ENCODE results near the gene PXDC1. TPM values are rescaled to one million over a fixed set of nuclear protein-coding genes. Genes with fewer than 3 reads are reported as not detected.

PXDC1 gene
- total and polyA plus RNA-seq, 7 donors: 9.8 to 32.0 (median 22.5) TPM

DNA sequence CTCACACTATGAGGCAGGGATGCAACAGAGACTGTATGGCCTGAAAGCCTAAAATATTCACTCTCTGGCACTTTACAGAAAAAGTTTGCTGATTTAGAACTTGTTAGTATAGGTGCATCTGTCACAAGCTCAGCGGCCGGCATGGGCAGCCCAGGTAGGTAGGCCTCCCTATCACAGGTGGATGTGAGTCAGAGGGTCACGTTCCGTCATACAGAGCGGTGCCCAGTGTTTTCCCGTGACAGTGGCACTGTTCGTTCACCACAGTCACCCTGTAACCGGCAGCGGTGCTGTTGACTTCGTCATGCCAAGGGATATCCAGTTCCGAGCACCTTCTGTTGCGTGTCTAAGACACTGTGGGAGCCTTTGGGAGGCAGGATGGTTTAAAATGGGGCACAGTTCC is 32.9 kb upstream of the PXDC1 start:
- H3K9me3 ChIP-seq: no peaks in the 10 kb centered on the region
- no peak for DNase-seq
- TF ChIP-seq, protein P1, sequence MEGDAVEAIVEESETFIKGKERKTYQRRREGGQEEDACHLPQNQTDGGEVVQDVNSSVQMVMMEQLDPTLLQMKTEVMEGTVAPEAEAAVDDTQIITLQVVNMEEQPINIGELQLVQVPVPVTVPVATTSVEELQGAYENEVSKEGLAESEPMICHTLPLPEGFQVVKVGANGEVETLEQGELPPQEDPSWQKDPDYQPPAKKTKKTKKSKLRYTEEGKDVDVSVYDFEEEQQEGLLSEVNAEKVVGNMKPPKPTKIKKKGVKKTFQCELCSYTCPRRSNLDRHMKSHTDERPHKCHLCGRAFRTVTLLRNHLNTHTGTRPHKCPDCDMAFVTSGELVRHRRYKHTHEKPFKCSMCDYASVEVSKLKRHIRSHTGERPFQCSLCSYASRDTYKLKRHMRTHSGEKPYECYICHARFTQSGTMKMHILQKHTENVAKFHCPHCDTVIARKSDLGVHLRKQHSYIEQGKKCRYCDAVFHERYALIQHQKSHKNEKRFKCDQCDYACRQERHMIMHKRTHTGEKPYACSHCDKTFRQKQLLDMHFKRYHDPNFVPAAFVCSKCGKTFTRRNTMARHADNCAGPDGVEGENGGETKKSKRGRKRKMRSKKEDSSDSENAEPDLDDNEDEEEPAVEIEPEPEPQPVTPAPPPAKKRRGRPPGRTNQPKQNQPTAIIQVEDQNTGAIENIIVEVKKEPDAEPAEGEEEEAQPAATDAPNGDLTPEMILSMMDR (IDR thresholded peaks at IDR 0.05): no peak

DNA sequence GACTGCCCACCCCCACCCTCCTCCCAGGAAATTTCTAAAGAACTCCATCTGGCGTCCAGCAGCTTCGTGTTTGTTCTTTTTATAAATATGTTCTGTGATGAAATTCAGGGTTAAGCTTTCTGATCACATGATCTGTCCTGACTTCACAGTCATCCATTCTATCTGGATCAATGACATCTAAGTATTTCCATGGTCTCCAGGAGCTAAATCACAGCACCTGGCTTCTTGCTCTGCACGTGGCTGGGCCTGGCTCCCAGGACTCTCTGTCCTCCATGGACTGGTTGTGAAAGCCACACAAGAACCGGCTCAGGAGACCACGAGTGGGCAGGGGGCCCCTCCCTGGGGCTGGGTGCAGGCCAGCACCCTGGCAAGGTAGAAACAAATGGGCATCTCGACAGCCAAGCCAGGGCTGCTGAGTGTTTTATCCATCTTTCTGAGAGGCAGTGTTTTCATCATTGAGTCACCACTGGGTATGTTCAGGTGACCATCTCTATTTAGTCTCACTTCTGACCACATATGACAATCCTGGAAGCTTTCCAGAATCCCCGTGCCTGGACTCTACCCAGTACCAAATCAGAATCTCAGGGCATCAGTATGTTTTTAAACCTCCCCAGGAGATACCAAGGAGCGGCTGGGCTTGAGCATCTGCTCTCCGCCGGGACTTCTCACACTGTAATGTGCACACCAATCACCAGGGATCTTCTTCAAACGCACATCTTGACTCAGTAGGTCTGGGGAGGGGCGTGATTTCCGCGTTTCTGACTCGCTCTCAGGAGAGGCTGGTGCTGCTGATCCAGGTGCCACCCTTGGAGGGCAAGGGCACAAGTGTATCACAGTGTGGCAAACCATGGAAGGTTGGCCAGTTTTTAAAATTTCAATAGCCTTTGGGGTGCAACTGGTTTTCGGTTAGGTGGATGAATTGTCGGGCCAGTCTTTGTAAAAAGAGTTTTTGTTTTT is 31.6 kb upstream of the PXDC1 start:
- H3K36me3 ChIP-seq (ENCODE audit: insufficient read depth in 1 of 2, low read depth in 1 of 2): no peaks in the 10 kb centered on the region
- no peaks in the 10 kb centered on the region for H3K4me1 ChIP-seq
- 65 to 77% (median 67%) methylated on average over 17 of the region's 17 CpGs for WGBS, 3 donors
- H3K4me3 ChIP-seq: no peak overlapping the region
- DNase-seq (peak; percentile 35 to 64), ATAC-seq (peak in 3 of 4 donors; percentile 55 to 88 (median 87))
- no peaks in the 10 kb centered on the region for H3K9me3 ChIP-seq
- TF ChIP-seq, protein P1 (IDR thresholded peaks at IDR 0.05): no peak
- H3K27ac ChIP-seq: no peak overlapping the region
- intact Hi-C loops (cut with DNase I): no loop called here
- H3K27me3 ChIP-seq (ENCODE audit: insufficient read depth in 3 of 3, low read length in 2 of 3): no peaks in the 10 kb centered on the region

More for the DNA sequence above, 32.9 kb upstream of the PXDC1 start:
- no peak overlapping the region for H3K4me3 ChIP-seq
- H3K4me1 ChIP-seq: no peaks in the 10 kb centered on the region
- intact Hi-C loops (cut with DNase I): no loop called here
- H3K36me3 ChIP-seq (ENCODE audit: insufficient read depth in 1 of 2, low read depth in 1 of 2): no peaks in the 10 kb centered on the region
- ATAC-seq: peak in 1 of 4 donors; percentile 19
- no peaks in the 10 kb centered on the region for H3K27me3 ChIP-seq (ENCODE audit: insufficient read depth in 3 of 3, low read length in 2 of 3)
- 93 to 95% (median 93%) methylated on average over 12 of the region's 12 CpGs for WGBS, 3 donors
- no peak overlapping the region for H3K27ac ChIP-seq

DNA sequence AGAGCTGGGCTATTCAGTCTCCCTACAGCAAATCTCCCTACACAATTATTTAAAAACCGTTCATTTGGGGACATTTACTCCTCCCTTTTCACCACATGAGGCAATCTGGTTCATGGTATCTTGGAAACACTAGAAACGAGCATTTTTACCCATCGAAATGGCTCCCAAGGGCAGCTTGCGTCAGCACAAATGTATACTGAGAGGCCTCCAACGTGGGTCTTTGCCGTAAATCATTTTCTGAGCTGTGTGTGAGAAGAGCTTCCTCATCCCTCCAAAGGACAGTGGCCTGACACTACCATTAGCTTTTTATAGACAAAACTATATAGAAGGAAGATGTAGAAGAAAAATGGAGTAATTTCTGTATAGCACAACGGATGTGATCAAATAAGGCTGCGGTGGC is 30.0 kb upstream of the PXDC1 start:
- intact Hi-C loops (cut with DNase I): no loop called here
- no peaks in the 10 kb centered on the region for H3K4me1 ChIP-seq
- no peak overlapping the region for H3K27ac ChIP-seq
- H3K4me3 ChIP-seq: no peak overlapping the region
- no peaks in the 10 kb centered on the region for H3K36me3 ChIP-seq (ENCODE audit: insufficient read depth in 1 of 2, low read depth in 1 of 2)
- no peaks in the 10 kb centered on the region for H3K9me3 ChIP-seq
- DNase-seq: no peak
- 82 to 88% (median 87%) methylated on average over 8 of the region's 8 CpGs for WGBS, 3 donors
- ATAC-seq: no peak
- TF ChIP-seq, protein P1 (IDR thresholded peaks at IDR 0.05): no peak
- no peaks in the 10 kb centered on the region for H3K27me3 ChIP-seq (ENCODE audit: insufficient read depth in 3 of 3, low read length in 2 of 3)

DNA sequence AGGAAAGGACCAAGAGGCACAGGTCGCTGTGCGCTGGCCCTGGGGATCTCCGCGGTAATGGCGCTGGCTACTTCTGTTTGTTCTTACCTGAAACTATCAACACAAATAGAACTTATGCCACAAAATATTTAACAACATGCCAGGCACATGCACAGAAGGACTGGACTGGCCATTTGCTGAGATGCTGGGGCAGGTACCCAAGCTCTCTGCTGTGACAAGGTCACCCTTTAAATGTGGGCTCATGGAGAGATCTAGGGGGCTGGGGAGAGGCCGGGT is 28.0 kb upstream of the PXDC1 start:
- WGBS, 3 donors: 94 to 99% (median 97%) methylated on average over 6 of the region's 6 CpGs
- Histone ChIP-seq H3K27ac (no peak overlapping the region), H3K4me3 (no peak overlapping the region), H3K36me3 (ENCODE audit: insufficient read depth in 1 of 2, low read depth in 1 of 2) (no peaks in the 10 kb centered on the region), H3K9me3 (no peaks in the 10 kb centered on the region), H3K4me1 (no peaks in the 10 kb centered on the region), H3K27me3 (ENCODE audit: insufficient read depth in 3 of 3, low read length in 2 of 3) (no peaks in the 10 kb centered on the region)
- TF ChIP-seq, protein P1 (IDR thresholded peaks at IDR 0.05): no peak
- DNase-seq: no peak
- intact Hi-C loops (cut with DNase I): no loop called here
- no peak for ATAC-seq
